H4 (cell line): Measurements from ENCODE around the gene RBMY1A1. TPM values are rescaled to one million over a fixed set of nuclear protein-coding genes. Genes with fewer than 3 reads are reported as not detected.
"Not testable (repeated sequence)": the region's sequence is repeated elsewhere in the genome, so short reads cannot be mapped to it uniquely, and the experiment has no call there.

ENCODE experiments used
- DNase-seq: peaks from one replicate; pipeline ENCODE4 v3.0.0-alpha.2; 2015; ENCODE audit warnings: low spot score
- total RNA-seq: library from RNA; depleted of rRNA; stranded (reverse); fragments of >200 nt; shearing (Covaris generic); gene quantifications from 2 replicates; pipeline ENCODE4 v1.2.3, GENCODE V29; 2014; rRNA removed

The RBMY1A1 gene
- 1.3 and 1.4 TPM in 2 replicates for total RNA-seq

- not testable (repeated sequence) for DNase-seq
These were observed at the start of gene RBMY1A1 for GRCh38 chrY:21534579-21534978. Gene RBMY1A1, plus strand, starts transcription at chrY:21534879. Its CDS starts 2,013 bp downstream, at chrY:21536892.

- not testable (repeated sequence) for DNase-seq
These were observed 23.6 kb upstream of the RBMY1A1 start, which contains the start of gene RBMY1B for GRCh38 chrY:21511038-21511437. Gene RBMY1B, plus strand, starts transcription at chrY:21511338. Its CDS starts 2,013 bp downstream, at chrY:21513351.

DNA sequence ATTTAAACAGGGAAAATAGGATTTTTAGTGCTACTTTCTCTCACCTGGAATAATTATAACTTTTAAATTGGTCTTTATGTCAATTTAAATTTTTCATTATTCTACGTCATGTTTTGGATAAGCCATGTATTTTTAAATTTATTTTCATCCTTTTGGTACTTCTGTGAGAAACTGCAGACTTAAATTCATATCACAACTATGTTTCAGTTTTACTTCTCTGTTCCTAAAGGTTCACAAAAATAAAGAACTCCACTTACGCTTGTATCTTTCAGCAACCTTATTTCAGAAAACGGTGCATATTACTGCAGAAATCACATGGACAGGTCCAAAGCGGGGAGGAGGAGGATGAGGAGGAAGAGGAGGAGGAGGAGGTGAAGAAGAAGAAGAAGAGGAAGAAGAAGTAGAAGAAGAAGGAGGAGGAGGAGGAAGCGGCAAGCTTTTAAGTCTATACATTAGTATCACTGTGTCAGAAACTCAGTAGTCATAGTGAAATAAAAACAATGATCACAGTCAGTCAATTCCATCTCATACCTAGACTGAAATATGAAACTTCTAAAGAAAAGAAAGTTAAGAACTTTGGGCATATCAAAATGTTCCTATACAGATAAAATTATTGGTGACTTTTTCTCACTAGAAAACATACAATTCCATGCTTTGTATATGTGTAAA lies 24.8 kb downstream of the RBMY1A1 start:
- DNase-seq = not testable (repeated sequence)

DNA sequence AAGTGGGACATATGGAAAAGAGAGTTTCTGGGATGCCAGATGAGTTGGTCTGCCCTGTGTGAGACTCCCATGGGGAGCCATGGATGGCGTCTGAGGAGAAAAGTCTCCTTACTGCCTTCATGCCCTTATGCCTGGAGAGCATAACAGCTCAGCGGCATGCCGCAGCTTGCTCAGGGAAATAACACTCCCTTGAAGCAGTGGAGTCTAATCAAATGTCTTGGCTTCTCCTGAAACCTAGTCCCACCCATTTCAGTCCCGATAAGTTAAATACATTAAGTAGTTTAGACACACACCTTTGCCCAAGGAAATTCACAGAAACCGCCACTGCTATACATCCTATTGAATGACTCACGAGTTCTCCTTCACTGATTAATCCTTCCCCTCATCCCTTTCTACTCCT lies 50.8 kb downstream of the RBMY1A1 start:
- DNase-seq = no peak

DNA sequence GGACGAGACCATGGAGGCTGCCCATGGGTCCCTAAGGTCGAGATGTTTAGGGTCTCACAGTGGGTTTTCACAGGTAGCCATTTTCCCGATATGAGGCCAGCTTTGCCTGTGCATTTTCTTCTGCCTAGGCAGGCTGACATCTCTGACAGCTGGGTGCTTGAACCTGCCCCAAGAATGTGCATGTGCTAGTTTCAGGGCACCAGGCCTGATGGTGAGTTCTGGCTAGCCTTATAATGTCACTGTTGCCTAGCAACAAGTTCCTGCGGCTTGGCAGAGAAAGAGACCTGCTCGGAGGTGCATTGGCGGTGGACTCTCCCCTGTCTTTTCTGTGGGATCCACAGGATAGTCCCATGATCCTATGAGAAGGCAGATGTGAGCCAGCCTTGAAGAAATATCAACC lies 51.8 kb downstream of the RBMY1A1 start:
- not testable (repeated sequence) for DNase-seq

DNA sequence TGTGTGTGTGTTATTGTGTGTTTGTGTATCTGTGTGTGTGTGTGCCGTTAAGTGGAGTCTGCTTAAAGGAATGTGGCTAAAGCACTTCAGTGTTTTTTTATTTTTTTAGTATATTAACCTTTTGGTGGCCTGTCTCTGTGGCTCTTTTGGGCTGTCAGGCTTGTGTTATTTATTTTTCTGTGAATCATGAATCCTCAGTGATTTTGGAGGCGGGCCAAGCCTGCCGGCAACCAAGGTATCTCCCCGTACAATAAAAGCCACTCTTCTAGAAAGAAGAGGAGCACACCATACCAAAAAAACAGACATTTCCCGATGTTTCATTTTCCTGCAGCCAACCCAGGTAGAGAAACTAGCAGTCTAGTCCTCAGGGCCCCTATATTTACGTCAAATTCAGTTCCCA lies 57.4 kb downstream of the RBMY1A1 start:
- DNase-seq = no peak

DNA sequence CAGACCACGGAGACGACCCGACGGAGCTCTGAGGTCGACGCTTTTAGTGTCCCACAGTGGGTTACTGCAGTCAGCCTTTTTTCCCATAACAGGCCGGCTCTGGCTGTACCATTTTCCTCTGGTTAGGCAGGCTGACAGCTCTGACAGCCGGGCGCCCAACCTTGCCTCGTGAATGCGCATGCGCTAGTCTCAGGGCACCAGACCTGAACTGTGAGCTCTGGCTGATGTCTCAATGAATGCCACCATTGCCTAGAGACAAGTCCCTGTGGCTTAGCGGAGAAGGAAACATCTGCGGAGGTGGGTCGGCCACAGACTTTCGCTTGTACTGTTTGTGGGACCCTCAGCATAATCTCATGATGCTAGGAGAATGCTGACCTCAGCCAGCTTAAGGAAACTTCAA lies 61.6 kb downstream of the RBMY1A1 start:
- not testable (repeated sequence) for DNase-seq

Other genes with a start within 250 kb of the RBMY1A1 start
- 0.25 TPM in 1 of 2 replicates, not detected in the other for gene RBMY1B, start 23.5 kb upstream of the RBMY1A1 start, total RNA-seq